CD4-positive, alpha-beta T cell treated with Interleukin-2 at 100 ng/mL for 4 hours (primary cell): ENCODE measurements around the gene CTSD.
A peak's percentile ranks its signal among the peaks of the same experiment; 100 is the strongest.
"Not testable (repeated sequence)": the region's sequence is repeated elsewhere in the genome, so short reads cannot be mapped to it uniquely, and the experiment has no call there.

Experiments
- DNase-seq: peaks from one replicate; pipeline ENCODE4 v3.0.0-alpha.2; 2020; ENCODE audit warnings: low spot score

Gene CTSD

GRCh38 chr11:1763796-1764661, at the start of gene CTSD:
Gene CTSD (minus strand): TSS chr11:1763927. CDS start chr11:1763859, 68 bp downstream.
- peak; percentile 84 for DNase-seq

- DNase-seq: not testable (repeated sequence)
Measured at GRCh38 chr11:1813356-1813755, 49.6 kb upstream of the CTSD start.

- no peak for DNase-seq
Measured at GRCh38 chr11:1812801-1813200, 49.1 kb upstream of the CTSD start.

GRCh38 chr11:1812274-1812673, 48.5 kb upstream of the CTSD start:
- DNase-seq: no peak

- DNase-seq: no peak
Measured at GRCh38 chr11:1810761-1811160, 47.0 kb upstream of the CTSD start.

GRCh38 chr11:1807264-1807995, 43.7 kb upstream of the CTSD start:
- DNase-seq: no peak

- no peak for DNase-seq
Measured at GRCh38 chr11:1805525-1805924, 41.8 kb upstream of the CTSD start.

GRCh38 chr11:1803835-1804519, 40.2 kb upstream of the CTSD start:
- DNase-seq: not testable (repeated sequence)

- DNase-seq: no peak
Measured at GRCh38 chr11:1803246-1803645, 39.5 kb upstream of the CTSD start.

- no peak for DNase-seq
Measured at GRCh38 chr11:1797391-1798125, 33.8 kb upstream of the CTSD start.

- DNase-seq: no peak
Measured at GRCh38 chr11:1796413-1797011, 32.8 kb upstream of the CTSD start.

GRCh38 chr11:1793081-1793480, 29.4 kb upstream of the CTSD start:
- no peak for DNase-seq

GRCh38 chr11:1792461-1792860, 28.7 kb upstream of the CTSD start:
- no peak for DNase-seq

GRCh38 chr11:1791912-1792311, 28.2 kb upstream of the CTSD start:
- no peak for DNase-seq

- DNase-seq: no peak
Measured at GRCh38 chr11:1786466-1786865, 22.7 kb upstream of the CTSD start.

- no peak for DNase-seq
Measured at GRCh38 chr11:1785749-1786413, 22.2 kb upstream of the CTSD start.

GRCh38 chr11:1784761-1785650, 21.3 kb upstream of the CTSD start:
- no peak for DNase-seq

GRCh38 chr11:1783725-1784529, 20.2 kb upstream of the CTSD start:
- DNase-seq: no peak
